ENCODE measurements around the gene RPS24.

RPS24 gene

GRCh38 chr10:78042752-78043104 is 9.1 kb downstream of the RPS24 start:
- no peak for TF ChIP-seq CTCF (IDR thresholded peaks at IDR 0.05; ENCODE audit: low read depth, low read length, missing control alignments)
- DNase-seq (ENCODE audit: low read depth) = no peak
- no peak overlapping the region for H3K4me3 ChIP-seq (ENCODE audit: low read depth, low read length)

GRCh38 chr10:78044179-78044578 is 10.5 kb downstream of the RPS24 start:
- no peak overlapping the region for H3K4me3 ChIP-seq (ENCODE audit: low read depth, low read length)
- no peak for TF ChIP-seq CTCF (IDR thresholded peaks at IDR 0.05; ENCODE audit: low read depth, low read length, missing control alignments)
- DNase-seq (ENCODE audit: low read depth) = no peak

GRCh38 chr10:78044699-78045098 is 11.0 kb downstream of the RPS24 start:
- DNase-seq (ENCODE audit: low read depth) = no peak
- no peak overlapping the region for H3K4me3 ChIP-seq (ENCODE audit: low read depth, low read length)
- TF ChIP-seq CTCF (IDR thresholded peaks at IDR 0.05; ENCODE audit: low read depth, low read length, missing control alignments) = no peak

- TF ChIP-seq CTCF (IDR thresholded peaks at IDR 0.05; ENCODE audit: low read depth, low read length, missing control alignments) = no peak
- DNase-seq (ENCODE audit: low read depth) = peak; percentile 66
- no peak overlapping the region for H3K4me3 ChIP-seq (ENCODE audit: low read depth, low read length)
These were observed 11.6 kb downstream of the RPS24 start for GRCh38 chr10:78045237-78045636.

- H3K4me3 ChIP-seq (ENCODE audit: low read depth, low read length) = no peak overlapping the region
- TF ChIP-seq CTCF (IDR thresholded peaks at IDR 0.05; ENCODE audit: low read depth, low read length, missing control alignments) = no peak
- DNase-seq (ENCODE audit: low read depth) = no peak
These were observed 12.2 kb downstream of the RPS24 start for GRCh38 chr10:78045856-78046255.

- no peak overlapping the region for H3K4me3 ChIP-seq (ENCODE audit: low read depth, low read length)
- TF ChIP-seq CTCF (IDR thresholded peaks at IDR 0.05; ENCODE audit: low read depth, low read length, missing control alignments) = no peak
- DNase-seq (ENCODE audit: low read depth) = no peak
These were observed 13.1 kb downstream of the RPS24 start for GRCh38 chr10:78046711-78047269.

GRCh38 chr10:78047314-78047891 is 13.7 kb downstream of the RPS24 start:
- DNase-seq (ENCODE audit: low read depth) = peak; percentile 57
- H3K4me3 ChIP-seq (ENCODE audit: low read depth, low read length) = no peak overlapping the region
- TF ChIP-seq CTCF (IDR thresholded peaks at IDR 0.05; ENCODE audit: low read depth, low read length, missing control alignments) = peak; percentile 88

All from GM12864 (cell line).